PC-9 (cell line): ENCODE data around the gene HNRNPC. TPM values are rescaled to one million over a fixed set of nuclear protein-coding genes. Genes with fewer than 3 reads are reported as not detected.

Experiments used
- BruUV-seq: library from RNA; stranded (reverse); fragments of 400-500 nt; replicated peaks from 2 replicates; lab custom pipeline; 2021; lab: Mats Ljungman, UMichigan
- CTCF ChIA-PET: fragments of 300-600 bp; sonication (Branson Sonifier 250); formaldehyde crosslinking; loops from one replicate; lab custom pipeline; 2022; ENCODE audit warnings: antibody characterized with exemption; lab: Charles Lee
- POLR2A ChIA-PET: fragments of 300-600 bp; sonication (Branson Sonifier 250); formaldehyde crosslinking; loops from one replicate; lab custom pipeline; 2022; ENCODE audit warnings: antibody characterized with exemption; ENCODE audit not compliant: unreplicated experiment; lab: Charles Lee
- DNase-seq, 2 experiments: peaks; one replicate each; pipeline versions ENCODE4 v3.0.0 to v3.0.0-alpha.2; 2015 to 2022; ENCODE audit warnings: mixed read lengths in 1 of 2
- H2AFZ ChIP-seq: fragments of 200-600 bp; sonication (generic); 2 replicates; pipeline ENCODE4 v1.8.1; 2017; ENCODE audit warnings: antibody characterized with exemption
- H3F3A ChIP-seq: fragments of 200-600 bp; sonication (generic); 2 replicates; pipeline ENCODE4 v1.8.1; 2017; ENCODE audit warnings: antibody characterized with exemption, mild to moderate bottlenecking, low read depth; ENCODE audit not compliant: insufficient read depth
- H3K27ac ChIP-seq: fragments of 200-600 bp; sonication (generic); 2 replicates; pipeline ENCODE4 v1.6.1; 2016; ENCODE audit warnings: mixed run types
- H3K27me3 ChIP-seq: fragments of 200-600 bp; sonication (generic); 2 replicates; pipeline ENCODE4 v1.6.1; 2016; ENCODE audit warnings: low read depth, mixed run types; ENCODE audit not compliant: insufficient read depth
- H3K36me3 ChIP-seq: fragments of 200-600 bp; sonication (generic); 2 replicates; pipeline ENCODE4 v1.6.1; 2016; ENCODE audit warnings: low read depth, mixed run types
- H3K4me1 ChIP-seq: fragments of 200-600 bp; sonication (generic); replicated peaks from 2 replicates; pipeline ENCODE4 v1.6.1; 2016; ENCODE audit warnings: mixed run types; ENCODE audit not compliant: insufficient read depth
- H3K4me2 ChIP-seq: fragments of 200-600 bp; sonication (generic); 2 replicates; pipeline ENCODE4 v1.6.1; 2017; ENCODE audit warnings: mixed run types
- H3K4me3 ChIP-seq: fragments of 200-600 bp; sonication (generic); 2 replicates; pipeline ENCODE4 v1.6.1; 2016; ENCODE audit warnings: mixed run types
- H3K79me2 ChIP-seq: fragments of 200-600 bp; sonication (generic); 2 replicates; pipeline ENCODE4 v1.6.1; 2017; ENCODE audit warnings: low read depth, mixed run types
- H3K9me2 ChIP-seq: fragments of 200-600 bp; sonication (generic); 2 replicates; pipeline ENCODE4 v1.8.1; 2017; ENCODE audit warnings: mild to moderate bottlenecking; ENCODE audit not compliant: insufficient read depth
- H3K9me3 ChIP-seq: fragments of 200-600 bp; sonication (generic); 2 replicates; pipeline ENCODE4 v1.8.1; 2016; ENCODE audit warnings: low read depth; ENCODE audit not compliant: insufficient read depth
- H4K20me1 ChIP-seq: fragments of 200-600 bp; sonication (generic); 2 replicates; pipeline ENCODE4 v1.8.1; 2017; ENCODE audit not compliant: insufficient read depth
- CTCF ChIP-seq: fragments of 200-600 bp; sonication (generic); conservative IDR thresholded peaks from 2 replicates; pipeline ENCODE4 v1.6.1; 2017; ENCODE audit warnings: mixed run types, antibody characterized with exemption, mild to moderate bottlenecking, moderate library complexity
- EZH2 ChIP-seq: fragments of 200-600 bp; sonication (generic); IDR thresholded peaks from 2 replicates; pipeline ENCODE4 v1.8.0; 2017; ENCODE audit warnings: antibody characterized with exemption, low read depth
- intact Hi-C: fragments of 100-400 bp; cut with micrococcal nuclease; formaldehyde crosslinking; loops from one replicate; pipeline ENCODE4 v1.10.0; 2022; ENCODE audit not compliant: unreplicated experiment
- total RNA-seq: library from RNA; stranded (reverse); gene quantifications from 2 replicates; pipeline ENCODE4 v1.2.3, GENCODE V29; 2021

HNRNPC gene
- total RNA-seq, 1 experiment from 2014 or later, result 550 TPM

GRCh38 chr14:21220874-21221477 is 48.3 kb downstream of the HNRNPC start:
- peaks cover 99% of the 10 kb centered on the region for H3F3A ChIP-seq
- H3K79me2 ChIP-seq, result peaks cover 98% of the 10 kb centered on the region
- H3K9me2 ChIP-seq, result no peaks in the 10 kb centered on the region
- no peak overlapping the region for H2AFZ ChIP-seq
- BruUV-seq, result no TSS peak
- no peak overlapping the region for H3K4me3 ChIP-seq
- H3K27ac ChIP-seq, result 0 out of 2 replicates have a peak overlapping the region, but pooled peaks have one; percentile 6
- ChIA-PET CTCF (no interaction called here), POLR2A (no interaction called here)
- peaks cover 100% of the 10 kb centered on the region for H4K20me1 ChIP-seq
- TF ChIP-seq EZH2 (no peak), CTCF (no peak)
- H3K4me2 ChIP-seq, result no peak overlapping the region
- no peaks in the 10 kb centered on the region for H3K4me1 ChIP-seq
- intact Hi-C loops, result no loop called here
- H3K27me3 ChIP-seq, result no peaks in the 10 kb centered on the region
- no peaks in the 10 kb centered on the region for H3K9me3 ChIP-seq
- no peak for DNase-seq
- H3K36me3 ChIP-seq, result peaks cover 74% of the 10 kb centered on the region

GRCh38 chr14:21219561-21220111 is 49.6 kb downstream of the HNRNPC start:
- Histone ChIP-seq H3K9me3 (no peaks in the 10 kb centered on the region), H3K4me2 (no peak overlapping the region), H2AFZ (no peak overlapping the region), H3K27me3 (no peaks in the 10 kb centered on the region), H4K20me1 (peaks cover 100% of the 10 kb centered on the region), H3K36me3 (peaks cover 72% of the 10 kb centered on the region), H3K9me2 (no peaks in the 10 kb centered on the region), H3K27ac (0 out of 2 replicates have a peak overlapping the region, but pooled peaks have one; percentile 6), H3K79me2 (peaks cover 98% of the 10 kb centered on the region), H3F3A (peaks cover 99% of the 10 kb centered on the region), H3K4me1 (no peaks in the 10 kb centered on the region), H3K4me3 (no peak overlapping the region)
- no peak for TF ChIP-seq EZH2
- no peak for TF ChIP-seq CTCF
- intact Hi-C loops, result no loop called here
- no TSS peak for BruUV-seq
- ChIA-PET CTCF (no interaction called here), POLR2A (no interaction called here)
- no peak for DNase-seq

- Histone ChIP-seq H3K27me3 (no peaks in the 10 kb centered on the region), H3K4me3 (no peak overlapping the region), H3K4me1 (no peaks in the 10 kb centered on the region), H3K9me2 (no peaks in the 10 kb centered on the region), H4K20me1 (peaks cover 100% of the 10 kb centered on the region), H2AFZ (no peak overlapping the region), H3K27ac (0 out of 2 replicates have a peak overlapping the region, but pooled peaks have one; percentile 6), H3K36me3 (peaks cover 72% of the 10 kb centered on the region), H3K9me3 (no peaks in the 10 kb centered on the region), H3K4me2 (no peak overlapping the region), H3K79me2 (peaks cover 98% of the 10 kb centered on the region), H3F3A (peaks cover 99% of the 10 kb centered on the region)
- no peak for DNase-seq
- POLR2A ChIA-PET, result no interaction called here
- BruUV-seq, result no TSS peak
- CTCF ChIA-PET, result no interaction called here
- no peak for TF ChIP-seq CTCF
- intact Hi-C loops, result no loop called here
These were observed 50.1 kb downstream of the HNRNPC start for GRCh38 chr14:21219120-21219519.
